Colonic mucosa (tissue), 4 donors: ENCODE data around the gene PAX5. TPM values are rescaled to one million over a fixed set of nuclear protein-coding genes. Genes with fewer than 3 reads are reported as not detected.

Experiments used
- DNase-seq: peaks from one replicate; pipeline ENCODE4 v3.0.0-alpha.2; 2020
- H3K27ac ChIP-seq: fragments of 200-600 bp; one replicate; pipeline ENCODE4 v1.8.0; 2021
- H3K27me3 ChIP-seq: fragments of 200-600 bp; one replicate; pipeline ENCODE4 v1.8.0; 2021
- H3K36me3 ChIP-seq: fragments of 200-600 bp; one replicate; pipeline ENCODE4 v1.8.0; 2021
- H3K4me1 ChIP-seq: fragments of 200-600 bp; one replicate; pipeline ENCODE4 v1.8.0; 2021; ENCODE audit warnings: mild to moderate bottlenecking
- H3K4me3 ChIP-seq: fragments of 200-600 bp; one replicate; pipeline ENCODE4 v1.8.0; 2021
- H3K9ac ChIP-seq, 2 donors: one replicate each; pipeline ENCODE4 v1.7.0; 2013; ENCODE audit warnings: control low read depth in 2 of 2, low read depth in 2 of 2, low read length in 2 of 2
- H3K9me3 ChIP-seq: fragments of 200-600 bp; one replicate; pipeline ENCODE4 v1.8.0; 2021
- intact Hi-C: fragments of 100-400 bp; cut with DNase I; formaldehyde crosslinking; loops from one replicate; pipeline ENCODE4 v1.14.1; 2022
- total RNA-seq, 2 donors: library from RNA; stranded (reverse); fragmentation: NEBNext Ultra II Directional in 1 of 2; extraction: Animal tissue kit (Norgen Biotek cat#: 25700) in 1 of 2; gene quantifications; one replicate each; pipeline ENCODE4 v1.2.1, GENCODE V29; 2021
- TF ChIP-seq, protein P1 (sequence below): fragments of 200-600 bp; IDR thresholded peaks from one replicate; pipeline ENCODE4 v1.8.0; 2022; ENCODE audit warnings: antibody characterized with exemption, mild to moderate bottlenecking
- donor health status: healthy.
- donor health status: DM: no; HTN: no; CAD: no.
- donor health status: DM: no; HTN: no; CAD: no.

The PAX5 gene
- total RNA-seq, 2 donors from 2014 or later = 0.08 to 0.32 TPM

DNA sequence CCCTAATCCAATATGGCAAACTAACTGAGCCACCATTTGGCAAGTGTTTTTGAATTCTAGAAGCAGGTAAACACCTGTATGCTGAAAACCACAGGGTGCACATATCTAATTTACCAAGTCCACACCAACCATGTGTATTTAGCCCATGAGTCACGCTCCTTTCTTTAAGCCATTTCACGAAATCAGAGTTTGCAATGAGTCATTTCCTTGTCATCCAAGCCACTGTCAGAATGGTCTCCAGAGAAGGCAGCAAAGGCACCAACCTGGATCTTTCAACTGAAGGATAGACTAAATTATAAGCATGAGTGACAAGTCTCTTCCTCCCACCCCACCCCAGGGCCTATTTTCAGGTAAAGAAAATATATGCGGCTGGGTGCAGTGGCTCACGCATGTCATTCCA lies 110.0 kb downstream of the PAX5 start:
- TF ChIP-seq, protein P1, sequence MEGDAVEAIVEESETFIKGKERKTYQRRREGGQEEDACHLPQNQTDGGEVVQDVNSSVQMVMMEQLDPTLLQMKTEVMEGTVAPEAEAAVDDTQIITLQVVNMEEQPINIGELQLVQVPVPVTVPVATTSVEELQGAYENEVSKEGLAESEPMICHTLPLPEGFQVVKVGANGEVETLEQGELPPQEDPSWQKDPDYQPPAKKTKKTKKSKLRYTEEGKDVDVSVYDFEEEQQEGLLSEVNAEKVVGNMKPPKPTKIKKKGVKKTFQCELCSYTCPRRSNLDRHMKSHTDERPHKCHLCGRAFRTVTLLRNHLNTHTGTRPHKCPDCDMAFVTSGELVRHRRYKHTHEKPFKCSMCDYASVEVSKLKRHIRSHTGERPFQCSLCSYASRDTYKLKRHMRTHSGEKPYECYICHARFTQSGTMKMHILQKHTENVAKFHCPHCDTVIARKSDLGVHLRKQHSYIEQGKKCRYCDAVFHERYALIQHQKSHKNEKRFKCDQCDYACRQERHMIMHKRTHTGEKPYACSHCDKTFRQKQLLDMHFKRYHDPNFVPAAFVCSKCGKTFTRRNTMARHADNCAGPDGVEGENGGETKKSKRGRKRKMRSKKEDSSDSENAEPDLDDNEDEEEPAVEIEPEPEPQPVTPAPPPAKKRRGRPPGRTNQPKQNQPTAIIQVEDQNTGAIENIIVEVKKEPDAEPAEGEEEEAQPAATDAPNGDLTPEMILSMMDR = no peak
- DNase-seq = no peak
- no peaks in the 10 kb centered on the region for H3K27me3 ChIP-seq
- intact Hi-C loops = no loop called here
- H3K27ac ChIP-seq = no peak overlapping the region
- H3K9ac ChIP-seq = no peak overlapping the region
- H3K36me3 ChIP-seq = no peaks in the 10 kb centered on the region
- H3K9me3 ChIP-seq = no peaks in the 10 kb centered on the region
- no peak overlapping the region for H3K4me3 ChIP-seq
- H3K4me1 ChIP-seq = no peaks in the 10 kb centered on the region

DNA sequence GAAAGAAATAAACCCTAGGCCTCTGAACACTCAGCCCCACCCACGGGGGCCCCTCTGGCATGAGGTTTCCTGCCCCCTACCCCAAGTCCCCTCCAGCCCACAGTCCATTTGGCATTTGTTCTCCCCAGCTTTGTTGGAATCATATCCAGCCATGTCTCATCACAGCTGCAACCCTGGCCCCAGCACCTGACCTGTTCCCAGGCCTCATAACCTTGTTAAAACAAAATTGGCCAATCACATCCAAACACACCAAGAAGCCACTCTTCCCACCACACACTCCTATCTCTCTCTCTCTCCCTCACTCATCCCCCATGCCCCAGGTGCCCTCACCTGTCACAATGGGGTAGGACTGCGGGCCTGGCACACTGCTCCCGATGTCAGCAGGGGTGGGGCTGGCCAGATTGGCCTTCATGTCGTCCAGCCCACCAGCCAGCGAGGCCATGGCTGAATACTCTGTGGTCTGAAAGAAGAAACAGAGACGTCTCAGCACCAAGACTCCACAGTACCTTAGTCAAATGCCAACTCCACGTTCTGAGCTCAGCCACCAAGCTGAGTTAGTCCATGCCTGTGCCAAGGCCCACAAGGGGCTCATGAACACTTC lies 110.9 kb downstream of the PAX5 start:
- H3K9me3 ChIP-seq = no peaks in the 10 kb centered on the region
- no peaks in the 10 kb centered on the region for H3K36me3 ChIP-seq
- H3K4me1 ChIP-seq = no peaks in the 10 kb centered on the region
- no peak overlapping the region for H3K4me3 ChIP-seq
- TF ChIP-seq, protein P1 = no peak
- H3K27me3 ChIP-seq = no peaks in the 10 kb centered on the region
- no peak overlapping the region for H3K9ac ChIP-seq
- no peak for DNase-seq
- H3K27ac ChIP-seq = no peak overlapping the region
- intact Hi-C loops = no loop called here

DNA sequence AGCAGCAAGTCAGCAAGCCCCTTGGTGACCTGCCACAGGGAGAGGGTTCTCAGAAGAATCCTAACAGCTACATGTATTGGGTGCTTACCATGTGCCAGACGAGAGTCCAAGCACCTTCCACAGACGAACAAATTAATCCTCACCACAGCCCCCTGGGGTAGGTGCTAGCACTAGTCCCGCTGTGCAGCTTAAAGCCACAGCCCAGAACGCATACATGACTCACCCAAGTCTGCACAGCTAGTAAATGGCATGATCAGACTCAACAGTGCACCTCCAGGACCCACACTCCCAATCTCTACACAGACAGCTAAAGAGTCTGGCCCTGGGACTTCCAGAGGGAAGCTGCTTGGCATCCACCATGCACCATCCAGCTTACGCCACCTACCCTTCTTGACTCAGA lies 111.5 kb downstream of the PAX5 start:
- TF ChIP-seq, protein P1 = no peak
- Histone ChIP-seq H3K27ac (no peak overlapping the region), H3K36me3 (no peaks in the 10 kb centered on the region), H3K27me3 (no peaks in the 10 kb centered on the region), H3K9me3 (no peaks in the 10 kb centered on the region), H3K9ac (no peak overlapping the region), H3K4me1 (no peaks in the 10 kb centered on the region), H3K4me3 (no peak overlapping the region)
- DNase-seq = no peak
- intact Hi-C loops = no loop called here

DNA sequence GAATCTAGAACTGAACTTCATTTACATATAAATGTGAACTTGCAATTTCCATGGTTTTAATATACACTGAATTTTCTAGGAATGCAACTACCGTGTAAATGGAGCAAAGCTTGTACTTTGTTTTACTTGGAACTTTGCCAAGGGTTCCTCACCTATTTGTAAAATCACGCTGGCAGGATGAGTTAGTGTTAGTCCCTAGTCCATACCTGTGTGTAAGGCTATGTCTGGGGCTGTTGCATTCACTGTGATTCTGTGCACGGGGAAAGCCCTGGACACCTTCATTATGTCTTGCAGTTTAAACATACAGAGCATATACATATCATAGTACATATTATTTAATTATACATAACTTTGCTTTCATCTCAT lies 119.9 kb downstream of the PAX5 start:
- H3K9ac ChIP-seq = no peak overlapping the region
- TF ChIP-seq, protein P1 = no peak
- no peaks in the 10 kb centered on the region for H3K9me3 ChIP-seq
- no peak overlapping the region for H3K27ac ChIP-seq
- intact Hi-C loops = no loop called here
- no peaks in the 10 kb centered on the region for H3K27me3 ChIP-seq
- no peak overlapping the region for H3K4me3 ChIP-seq
- no peak for DNase-seq
- H3K36me3 ChIP-seq = no peaks in the 10 kb centered on the region
- no peaks in the 10 kb centered on the region for H3K4me1 ChIP-seq

DNA sequence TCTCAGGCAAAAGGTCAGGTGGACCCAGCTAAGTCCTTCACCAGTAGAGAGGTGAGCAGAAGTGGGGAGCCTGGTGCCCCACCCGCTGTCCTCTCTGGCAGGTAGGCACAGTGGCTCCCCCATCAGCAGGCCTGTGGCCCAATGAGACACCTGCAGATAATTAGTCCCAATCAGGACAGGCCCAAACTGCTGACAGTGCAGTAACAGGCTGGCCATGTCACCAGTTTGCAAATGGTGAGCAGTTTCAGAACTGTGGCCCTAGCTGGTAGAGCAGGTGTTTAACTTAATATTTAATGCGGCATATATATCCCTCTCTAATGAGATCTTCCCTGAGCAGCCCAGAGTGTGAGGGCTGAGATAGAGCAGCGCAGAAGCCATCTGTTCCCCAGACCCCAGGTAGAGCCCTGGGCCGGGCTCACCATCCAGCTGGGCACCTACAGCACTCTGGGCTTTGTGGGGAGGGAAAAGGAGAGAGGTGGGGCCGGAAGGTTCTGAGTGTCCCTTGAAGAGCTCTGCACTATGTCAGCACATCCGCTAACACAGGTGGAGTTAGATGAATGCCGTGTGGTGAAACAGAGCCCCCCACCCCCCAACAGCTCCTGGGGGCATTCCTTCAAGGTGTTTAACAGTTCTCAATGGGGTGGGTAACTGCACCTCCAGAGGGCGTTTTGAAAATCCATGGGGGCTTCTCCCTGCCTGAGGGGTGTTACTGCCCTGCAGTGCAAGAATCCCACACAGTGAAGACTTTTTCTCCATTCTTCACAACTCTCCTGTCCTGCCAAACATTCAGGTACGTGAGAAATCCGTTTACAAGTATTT lies 120.5 kb downstream of the PAX5 start:
- Histone ChIP-seq H3K4me1 (no peaks in the 10 kb centered on the region), H3K9me3 (no peaks in the 10 kb centered on the region), H3K27me3 (no peaks in the 10 kb centered on the region), H3K36me3 (no peaks in the 10 kb centered on the region), H3K27ac (no peak overlapping the region), H3K9ac (no peak overlapping the region), H3K4me3 (no peak overlapping the region)
- intact Hi-C loops = no loop called here
- TF ChIP-seq, protein P1 = no peak
- DNase-seq = no peak
